Right kidney (tissue), 1 donor: ENCODE measurements around the gene UGT1A7.

ENCODE experiments used
- DNase-seq: peaks from one replicate; pipeline ENCODE4 v3.0.0-alpha.2; 2016

Gene UGT1A7

GRCh38 chr2:233799087-233799665, 117.5 kb downstream of the UGT1A7 start:
- DNase-seq = no peak

DNA sequence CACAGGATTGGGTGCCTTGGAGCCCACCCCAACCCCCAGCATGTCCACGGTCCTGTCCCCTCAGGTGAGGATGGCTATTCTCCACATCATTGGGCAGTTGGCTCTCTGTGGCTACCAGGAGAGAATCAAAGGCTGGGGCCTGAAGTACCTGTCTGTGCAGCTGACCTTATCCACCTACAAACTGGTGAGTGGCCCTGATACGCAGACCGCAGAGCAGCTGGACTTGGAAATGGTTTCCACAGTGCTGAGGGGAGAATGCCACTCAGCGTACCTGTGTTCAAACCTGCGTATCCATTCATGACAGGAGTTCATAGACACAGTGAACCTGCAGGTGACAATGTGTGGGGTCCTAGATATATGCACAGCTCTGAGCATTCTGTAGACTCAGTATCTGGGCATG, 118.0 kb downstream of the UGT1A7 start:
- DNase-seq = no peak

DNA sequence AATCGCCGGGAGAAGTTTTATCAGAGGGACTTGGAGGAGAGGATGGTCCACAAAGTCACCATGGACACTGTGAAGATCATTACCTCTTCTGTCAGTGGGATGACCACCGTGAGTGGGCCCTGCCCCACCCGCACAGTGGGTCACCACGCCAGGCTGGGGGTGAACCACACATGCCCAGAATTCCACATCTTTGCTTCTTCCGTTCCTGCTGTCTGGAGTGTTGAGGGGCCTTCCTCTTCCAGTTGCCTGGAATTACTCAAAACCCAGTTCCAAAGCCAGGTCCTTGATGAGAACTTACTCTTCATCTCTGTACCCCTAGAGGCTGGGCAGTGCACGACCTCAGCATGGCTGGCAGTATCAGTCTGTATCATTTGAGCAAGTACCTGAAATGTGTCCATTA, 118.5 kb downstream of the UGT1A7 start:
- no peak for DNase-seq

- no peak for DNase-seq
These were observed 119.8 kb downstream of the UGT1A7 start for GRCh38 chr2:233801357-233802131.

- no peak for DNase-seq
These were observed 120.6 kb downstream of the UGT1A7 start for GRCh38 chr2:233802132-233802815.

DNA sequence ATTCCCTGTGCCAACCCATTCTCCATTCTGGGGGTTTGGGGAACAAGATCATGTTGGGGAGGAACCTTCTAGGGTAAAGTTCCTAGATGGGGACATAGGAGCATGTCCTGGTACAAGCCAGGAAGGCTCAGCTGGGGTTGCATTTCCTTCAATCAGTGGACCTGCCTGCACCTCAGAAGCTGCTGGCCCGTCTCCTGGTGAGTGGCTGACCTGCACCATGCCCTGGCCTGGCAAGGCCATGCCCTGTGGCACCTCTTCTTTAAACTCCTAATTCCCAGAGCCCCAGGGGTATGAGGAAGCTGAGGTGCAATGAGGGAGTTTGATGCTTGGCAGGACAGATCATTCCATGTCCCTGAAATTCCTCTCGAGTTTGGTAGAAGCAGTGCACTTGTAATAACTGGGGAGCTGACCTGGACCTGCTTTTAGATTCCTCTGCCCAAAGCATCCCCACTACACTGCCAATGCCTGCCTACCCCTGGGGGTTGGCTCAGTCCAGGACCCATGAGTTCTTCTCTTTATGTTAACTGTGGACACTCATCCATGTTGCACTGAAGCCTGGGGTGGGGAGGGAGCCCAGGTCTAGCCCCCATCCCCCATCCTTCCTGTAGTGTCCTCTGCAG, 121.7 kb downstream of the UGT1A7 start:
- no peak for DNase-seq

DNA sequence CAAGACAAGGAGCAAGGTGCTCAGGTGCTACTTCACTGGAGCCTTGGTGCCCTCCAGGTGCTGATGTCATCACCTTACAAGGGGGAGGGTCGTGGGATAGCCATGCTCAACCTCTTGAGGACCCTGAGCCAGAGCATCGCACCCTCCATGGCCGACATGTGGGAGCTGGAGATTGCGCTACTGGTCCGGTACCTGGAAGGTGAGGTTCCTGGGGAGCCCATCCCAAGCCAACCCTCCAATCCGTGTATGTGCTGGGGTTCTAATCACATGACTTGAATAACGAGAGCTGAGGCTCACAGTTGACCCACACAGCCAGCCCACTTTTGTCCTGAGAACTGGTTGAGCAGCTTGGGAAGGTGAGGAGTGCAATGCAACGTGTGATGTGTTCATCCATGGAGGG, 122.3 kb downstream of the UGT1A7 start:
- DNase-seq = no peak

DNA sequence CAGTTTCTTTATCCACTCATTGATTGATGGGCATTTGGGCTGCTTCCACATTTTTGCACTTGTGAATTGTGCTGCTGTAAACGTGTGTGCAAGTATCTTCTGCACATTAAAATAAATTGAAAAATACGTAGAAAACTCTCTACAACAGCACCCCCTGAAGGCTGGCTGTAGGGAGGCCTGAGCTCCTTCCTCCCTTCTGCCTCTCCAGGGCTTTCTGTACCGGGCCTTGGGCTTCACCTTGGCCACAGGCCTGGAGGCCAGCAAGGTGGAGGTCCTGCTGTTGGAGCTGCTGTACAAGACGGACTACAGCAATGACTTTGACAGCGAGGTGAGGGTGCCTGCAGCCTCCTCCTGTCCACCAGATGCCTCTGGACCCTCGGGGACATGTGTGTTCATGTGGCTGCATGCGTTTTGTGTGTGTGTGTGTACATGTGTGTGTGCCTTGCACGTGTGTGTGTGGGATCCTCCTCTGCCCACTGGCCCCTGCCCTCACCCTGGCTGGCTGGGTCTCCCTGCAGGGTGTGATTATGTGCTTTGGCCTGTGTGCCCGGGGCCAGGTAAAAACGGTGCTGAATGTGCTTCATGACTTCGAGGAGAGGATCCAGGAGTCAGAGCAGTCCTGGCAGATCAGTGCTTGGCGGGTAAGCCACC, 125.6 kb downstream of the UGT1A7 start:
- no peak for DNase-seq

- no peak for DNase-seq
These were observed 126.5 kb downstream of the UGT1A7 start for GRCh38 chr2:233807966-233808935.

GRCh38 chr2:233810385-233810784, 128.7 kb downstream of the UGT1A7 start:
- no peak for DNase-seq

- no peak for DNase-seq
These were observed 129.4 kb downstream of the UGT1A7 start for GRCh38 chr2:233811087-233811486.

- DNase-seq = no peak
These were observed 130.0 kb downstream of the UGT1A7 start for GRCh38 chr2:233811732-233812131.

DNA sequence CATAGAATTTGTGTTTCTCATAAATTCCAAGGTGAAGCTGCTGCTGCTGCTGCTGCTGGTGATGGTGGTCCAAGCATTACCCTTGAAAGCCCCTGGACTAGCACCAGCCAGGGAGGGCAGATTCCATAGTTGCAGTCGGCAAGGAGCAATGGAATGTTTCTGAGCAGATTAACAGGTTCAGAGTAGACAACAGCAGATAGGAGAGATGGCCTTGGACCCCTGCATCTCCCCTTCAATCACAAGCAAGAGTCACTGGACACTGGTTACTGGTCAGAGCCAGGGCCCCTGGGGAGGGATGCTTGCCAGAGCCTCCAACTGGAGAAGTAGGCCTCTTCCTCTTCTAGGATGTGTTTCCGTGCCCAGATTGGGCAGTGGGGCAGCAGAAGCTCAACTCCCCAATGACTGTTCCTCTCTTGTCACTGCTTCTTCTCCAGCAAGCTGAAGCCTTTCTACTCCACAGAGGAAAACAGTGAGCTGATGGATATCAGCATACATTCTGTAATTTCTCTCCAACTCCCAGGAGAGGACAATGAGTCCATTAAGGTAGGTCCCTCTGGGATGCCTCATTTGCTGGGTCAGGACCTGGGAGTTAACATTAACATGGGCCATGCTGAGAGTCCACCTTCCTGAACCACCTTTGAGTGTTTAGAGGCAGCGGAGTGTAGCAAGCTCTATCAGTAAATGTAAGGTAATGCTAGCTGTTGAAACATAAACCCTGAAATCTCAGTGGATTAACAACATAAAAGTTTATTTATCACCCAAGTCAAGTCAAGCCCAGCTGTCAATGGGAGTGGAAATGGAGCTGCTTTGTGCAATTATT, 131.7 kb downstream of the UGT1A7 start:
- DNase-seq = peak; percentile 34

GRCh38 chr2:233814056-233814835, 132.5 kb downstream of the UGT1A7 start:
- peak; percentile 33 for DNase-seq

DNA sequence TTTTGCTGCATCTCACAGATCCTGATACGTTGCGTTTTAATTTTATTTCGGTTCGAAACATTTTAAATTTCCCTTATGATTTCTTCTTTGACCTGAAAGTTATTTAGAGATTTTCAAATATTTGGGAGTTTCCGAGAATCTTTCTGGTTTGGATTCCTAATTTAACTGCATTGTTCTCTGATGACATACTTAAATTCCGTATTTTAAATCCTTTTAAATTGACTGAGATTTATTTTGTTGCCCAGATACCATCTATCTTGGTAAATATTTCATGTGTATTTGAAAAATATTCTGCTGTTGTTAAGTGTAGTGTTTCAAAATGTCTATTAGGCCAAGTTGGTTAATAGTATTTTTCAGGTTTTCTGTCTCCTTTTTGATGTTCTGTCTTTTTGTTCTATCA, 134.2 kb downstream of the UGT1A7 start:
- DNase-seq = no peak

- no peak for DNase-seq
These were observed 134.6 kb downstream of the UGT1A7 start for GRCh38 chr2:233816334-233816733.

DNA sequence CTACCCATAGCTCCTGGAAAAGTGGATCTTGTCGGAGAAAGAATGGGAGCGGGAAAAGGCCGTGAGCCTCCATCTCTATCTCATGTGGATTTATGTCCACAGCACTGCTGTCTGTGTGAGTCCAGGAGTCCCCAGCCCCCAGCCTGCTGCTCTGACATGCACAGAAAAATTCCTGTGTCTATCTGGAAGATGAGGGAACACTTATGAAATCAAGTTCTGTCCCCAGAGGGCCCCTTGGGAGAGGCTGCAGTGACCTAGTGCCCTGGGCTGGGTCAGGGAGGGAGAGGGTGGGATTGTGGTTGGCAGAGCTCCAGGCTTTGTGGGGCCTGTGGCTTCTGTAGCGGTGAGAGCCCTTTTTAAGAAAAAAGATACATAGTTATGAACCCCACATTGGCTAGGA, 135.1 kb downstream of the UGT1A7 start:
- no peak for DNase-seq

DNA sequence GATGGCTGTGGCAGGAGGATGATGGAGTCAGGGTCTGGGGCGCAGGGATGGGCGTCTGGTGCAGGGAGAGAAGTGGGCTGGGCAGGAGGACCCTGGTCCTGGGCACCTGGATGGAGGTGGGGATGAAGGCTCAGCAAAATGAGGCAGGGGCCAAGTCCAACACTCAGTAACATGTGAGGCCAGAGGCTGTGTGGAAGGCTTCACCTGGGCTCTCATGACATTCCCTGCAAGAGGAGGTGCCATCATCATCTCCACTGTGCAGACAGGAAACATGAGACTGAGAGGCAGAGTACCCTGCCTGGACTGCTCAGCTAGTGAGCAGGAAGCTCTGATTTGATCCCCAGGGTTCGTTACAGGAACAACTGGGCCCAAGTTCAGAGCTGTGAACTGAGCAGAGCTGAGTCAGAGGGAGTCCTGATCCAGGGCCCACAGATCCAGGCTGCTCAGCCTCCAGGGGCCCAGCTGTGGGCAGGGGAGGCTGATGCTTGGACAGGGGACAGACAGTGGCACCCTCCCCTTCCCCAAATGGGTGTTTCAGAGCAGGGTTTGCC, 135.7 kb downstream of the UGT1A7 start:
- DNase-seq = no peak

DNA sequence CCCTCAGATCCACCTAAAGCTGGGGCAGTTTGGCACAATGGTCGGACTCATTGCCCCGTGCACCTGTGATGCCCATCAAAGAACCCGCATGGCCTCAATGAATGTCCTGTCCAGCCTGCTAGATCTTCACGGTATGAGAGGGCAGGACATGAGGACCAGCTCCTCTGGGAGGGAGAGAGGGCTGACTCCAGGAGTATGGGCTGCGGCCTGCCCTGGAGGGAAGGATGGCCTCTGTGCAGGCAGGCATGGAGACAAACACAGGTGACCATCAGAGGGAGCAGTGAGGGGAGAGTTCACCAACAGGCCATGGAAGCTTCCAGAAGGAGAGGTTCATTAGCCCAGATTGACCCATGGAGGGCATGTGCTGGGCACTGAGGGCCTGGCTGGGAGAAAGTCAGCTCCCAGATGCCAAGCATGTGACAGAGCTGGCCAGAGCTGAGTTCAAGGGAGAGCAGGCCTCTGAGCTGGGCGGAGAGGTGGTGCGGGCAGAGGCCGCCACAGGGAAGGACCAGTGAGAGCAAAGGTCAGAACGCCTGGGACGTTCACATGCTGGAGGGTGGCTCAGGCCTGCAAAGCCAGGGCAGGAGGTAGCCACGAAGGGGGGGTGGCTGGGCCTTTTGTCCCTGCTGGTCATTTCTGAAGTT, 136.4 kb downstream of the UGT1A7 start:
- no peak for DNase-seq
